GM15510 (cell line): ENCODE measurements around the gene MITD1.
A peak's percentile ranks its signal among the peaks of the same experiment; 100 is the strongest.

ENCODE experiments used
- POLR2A ChIP-seq: IDR thresholded peaks from 3 replicates; pipeline ENCODE4 v1.6.1; 2011; ENCODE audit warnings: borderline replicate concordance; ENCODE audit not compliant: insufficient read length; ENCODE audit errors: extremely low read depth

The MITD1 gene

DNA sequence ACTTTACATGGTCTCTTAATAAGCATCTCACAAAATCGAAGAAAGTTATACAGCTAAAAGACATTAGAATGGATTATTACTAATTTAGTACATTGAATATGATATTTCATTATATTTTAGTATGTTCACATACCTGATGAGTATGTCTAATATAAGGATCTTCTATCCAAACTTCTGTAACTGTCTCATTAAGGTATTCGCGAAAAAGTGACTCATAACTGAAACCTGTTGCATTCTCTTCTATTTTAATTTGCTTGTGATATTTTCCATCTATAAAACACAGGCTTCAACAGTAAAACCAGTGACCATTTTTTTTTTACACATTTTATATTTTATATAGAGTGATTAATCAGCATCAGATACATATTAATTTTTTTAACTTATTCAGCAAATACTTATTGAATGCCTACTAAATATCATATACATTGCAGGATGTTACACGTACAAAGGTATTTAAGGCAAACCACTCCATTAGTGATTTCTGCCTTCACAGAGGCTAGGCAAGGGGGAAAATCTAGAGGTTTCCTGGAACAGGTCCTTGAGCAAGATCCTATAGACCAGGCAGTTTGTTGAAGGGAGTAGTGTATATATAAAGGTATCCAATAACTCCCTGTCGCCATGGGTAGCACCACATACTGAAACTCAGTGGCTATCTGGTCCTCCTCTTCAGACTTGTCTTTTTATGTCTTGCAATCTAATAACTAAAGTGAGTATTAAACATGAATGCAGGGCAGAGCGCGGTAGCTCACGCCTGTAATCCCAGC lies 9.3 kb downstream of the MITD1 start:
- no peak for TF ChIP-seq POLR2A

DNA sequence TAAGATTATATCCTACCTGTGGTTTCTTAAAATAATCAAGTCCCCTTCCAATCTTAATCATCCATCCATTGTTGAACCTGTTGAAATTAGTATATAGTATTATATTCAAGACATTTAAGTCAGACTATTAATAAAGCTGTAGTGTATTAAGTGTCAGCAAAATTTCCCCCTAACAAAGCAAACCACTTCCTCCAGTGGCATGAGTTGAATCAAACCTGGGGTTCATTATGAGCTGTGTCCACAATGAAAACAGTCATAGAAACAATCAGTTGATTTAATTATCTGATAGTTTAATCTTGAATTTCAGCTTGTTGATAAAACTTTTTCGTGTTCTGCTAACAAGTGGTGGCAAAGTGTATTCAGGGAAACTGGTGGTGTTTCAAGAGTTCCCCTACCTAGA lies 11.3 kb downstream of the MITD1 start:
- TF ChIP-seq POLR2A = no peak

DNA sequence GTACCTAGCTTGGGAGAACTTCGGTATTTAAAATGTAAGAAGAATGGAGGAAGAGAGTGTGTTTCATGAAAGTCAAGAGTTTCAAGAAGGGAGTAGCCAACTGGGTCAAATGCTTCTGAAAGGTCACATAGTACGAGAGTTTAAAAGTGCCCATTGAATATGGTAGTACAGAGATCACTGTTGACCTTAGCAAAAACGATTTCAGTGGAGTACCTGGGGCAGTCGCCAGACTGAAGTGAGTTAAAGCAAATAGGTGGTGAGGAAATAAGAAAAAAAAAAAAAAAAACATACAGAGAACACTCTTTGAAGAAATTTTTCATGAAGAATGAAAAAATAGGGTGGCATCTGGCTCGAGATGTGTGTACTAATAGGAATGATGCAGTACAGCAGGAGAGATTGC lies 14.6 kb downstream of the MITD1 start:
- no peak for TF ChIP-seq POLR2A

DNA sequence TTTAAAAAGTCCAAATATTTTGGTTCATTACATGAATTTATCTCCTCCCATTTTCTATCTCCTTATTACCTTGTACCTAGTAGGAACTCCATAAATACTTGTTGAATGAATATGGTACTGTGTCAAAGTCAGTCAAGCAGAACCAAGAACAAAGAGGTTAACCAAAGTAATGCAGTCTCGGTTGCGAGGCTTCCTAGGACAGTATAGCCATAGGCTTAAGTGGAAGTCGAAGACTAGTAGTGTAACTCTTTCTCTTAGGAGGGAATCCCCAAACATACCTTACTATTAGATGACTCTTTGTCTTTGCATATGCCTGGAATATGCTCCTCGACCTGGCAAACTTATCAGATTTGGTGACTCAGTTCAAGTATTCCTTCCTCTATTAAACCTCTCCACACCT lies 21.3 kb downstream of the MITD1 start:
- TF ChIP-seq POLR2A = no peak

DNA sequence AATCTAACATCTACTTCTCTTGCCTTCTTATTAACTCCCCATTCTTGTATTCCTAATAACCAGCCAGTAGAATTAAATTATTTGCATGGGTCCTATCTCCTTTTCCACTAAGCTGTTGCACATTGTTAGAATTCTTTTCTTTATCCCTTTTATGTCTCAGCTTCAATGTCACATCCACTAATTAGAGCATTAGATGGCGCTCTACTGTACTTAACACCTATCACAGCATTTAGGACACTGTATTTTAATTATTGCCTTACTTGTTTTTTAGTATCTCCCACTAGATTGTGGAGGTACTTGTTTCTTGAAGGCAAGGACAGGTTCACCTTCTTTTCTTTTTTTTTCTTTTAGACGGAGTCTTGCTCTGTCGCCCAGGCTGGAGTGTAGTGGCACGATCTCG lies 22.3 kb downstream of the MITD1 start:
- no peak for TF ChIP-seq POLR2A

DNA sequence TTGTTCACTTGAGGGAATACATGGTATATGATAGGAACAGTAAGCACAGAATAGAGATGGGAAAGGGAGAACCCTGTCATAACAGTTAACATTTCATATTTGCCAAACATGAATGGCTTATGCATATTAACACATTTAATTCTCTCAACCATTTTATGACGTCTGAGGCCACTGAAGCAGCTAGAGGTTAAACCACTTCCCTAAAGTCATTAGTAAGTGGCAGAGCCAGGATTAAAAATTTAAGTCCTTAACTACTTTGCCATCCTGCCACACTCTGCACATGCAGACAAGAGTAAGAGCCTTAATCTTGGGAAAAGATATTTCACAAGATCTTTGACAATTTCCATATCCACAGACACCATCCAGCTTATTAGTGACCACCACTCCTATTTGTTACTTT lies 24.0 kb downstream of the MITD1 start:
- TF ChIP-seq POLR2A = no peak

DNA sequence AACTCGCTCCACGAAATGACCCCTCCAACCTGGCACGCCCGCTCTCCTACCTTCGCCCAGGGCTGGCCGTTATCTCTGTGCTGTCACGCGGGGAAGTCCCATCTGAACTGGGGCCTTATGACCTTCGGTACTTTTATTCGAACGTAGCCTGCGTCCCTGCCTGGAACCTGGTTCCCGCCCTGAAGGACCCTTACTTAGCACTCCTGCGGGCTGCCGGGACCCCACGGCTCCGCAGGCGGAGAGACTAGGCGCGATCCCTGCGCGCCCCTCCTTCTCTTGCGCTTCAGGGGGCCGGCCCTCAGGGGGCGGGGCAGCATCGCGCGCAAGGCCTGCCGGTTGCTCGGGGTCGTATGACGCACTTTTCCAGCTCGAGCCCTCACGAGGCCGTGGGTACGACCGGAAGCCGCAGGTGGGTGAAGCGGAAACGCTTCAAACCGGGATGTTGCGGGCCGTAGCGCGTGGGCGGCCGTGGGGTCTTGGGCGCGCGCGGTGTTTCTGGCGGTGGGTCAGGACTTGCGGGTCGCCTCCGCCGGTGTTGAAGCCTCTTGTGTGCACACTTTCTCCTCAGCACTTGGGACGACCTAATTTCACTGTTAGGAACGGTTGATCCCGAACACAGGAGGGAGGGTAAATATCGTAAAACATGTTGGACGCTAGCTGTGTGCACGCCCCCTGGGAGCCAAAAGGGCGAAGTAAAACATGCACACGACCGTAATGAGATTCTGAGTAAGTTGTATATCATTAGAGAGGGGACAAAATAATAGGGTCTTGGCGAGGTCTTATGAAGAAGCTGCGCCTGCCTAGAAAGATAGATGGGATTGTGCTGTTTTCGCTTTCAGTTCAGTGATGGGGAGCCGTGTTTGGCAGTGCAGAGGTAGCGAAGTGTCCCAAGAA lies 26.0 kb downstream of the MITD1 start, which contains the start of the genes LIPT1 and TSGA10:
Gene LIPT1 (plus strand): TSS at position 325 of the 894 bp plus-strand sequence. CDS start 6,991 bp downstream, outside the sequence.
Gene TSGA10 (minus strand): TSS at position 300 of the 894 bp plus-strand sequence. CDS start 45,503 bp downstream, outside the sequence.
- TF ChIP-seq POLR2A = peak; percentile 93

DNA sequence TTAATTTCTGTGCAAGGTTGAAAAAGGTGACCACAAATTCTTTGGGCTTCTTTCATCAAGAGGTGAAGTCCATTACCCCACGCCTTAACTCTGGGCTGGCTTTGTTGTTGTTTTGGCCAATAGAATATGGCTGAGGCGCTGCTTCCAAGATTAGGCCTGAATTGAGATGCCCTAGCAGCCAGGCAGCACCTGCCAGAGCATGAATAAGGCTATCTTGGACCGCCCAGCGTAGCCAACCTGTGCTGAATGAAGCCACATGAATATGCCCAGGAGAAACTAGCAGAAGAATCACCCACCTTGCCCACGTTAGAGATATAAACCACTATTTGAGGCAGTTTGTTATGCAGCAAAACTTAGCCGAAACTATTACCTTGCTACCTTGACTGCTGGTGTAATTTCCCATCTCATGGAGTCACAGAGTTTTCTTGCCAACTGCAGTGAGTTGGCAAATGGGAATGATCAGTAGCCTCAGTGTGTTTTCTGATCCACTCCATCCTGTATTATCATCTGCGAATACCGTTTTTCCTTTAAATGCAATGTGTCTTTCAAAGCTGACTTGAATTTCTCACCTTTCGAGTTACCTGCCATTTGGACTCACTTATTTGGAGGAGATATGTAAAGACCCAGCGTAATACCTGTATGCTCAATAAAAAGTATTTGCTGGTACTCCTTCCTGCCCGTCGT lies 26.8 kb downstream of the MITD1 start:
- no peak for TF ChIP-seq POLR2A

DNA sequence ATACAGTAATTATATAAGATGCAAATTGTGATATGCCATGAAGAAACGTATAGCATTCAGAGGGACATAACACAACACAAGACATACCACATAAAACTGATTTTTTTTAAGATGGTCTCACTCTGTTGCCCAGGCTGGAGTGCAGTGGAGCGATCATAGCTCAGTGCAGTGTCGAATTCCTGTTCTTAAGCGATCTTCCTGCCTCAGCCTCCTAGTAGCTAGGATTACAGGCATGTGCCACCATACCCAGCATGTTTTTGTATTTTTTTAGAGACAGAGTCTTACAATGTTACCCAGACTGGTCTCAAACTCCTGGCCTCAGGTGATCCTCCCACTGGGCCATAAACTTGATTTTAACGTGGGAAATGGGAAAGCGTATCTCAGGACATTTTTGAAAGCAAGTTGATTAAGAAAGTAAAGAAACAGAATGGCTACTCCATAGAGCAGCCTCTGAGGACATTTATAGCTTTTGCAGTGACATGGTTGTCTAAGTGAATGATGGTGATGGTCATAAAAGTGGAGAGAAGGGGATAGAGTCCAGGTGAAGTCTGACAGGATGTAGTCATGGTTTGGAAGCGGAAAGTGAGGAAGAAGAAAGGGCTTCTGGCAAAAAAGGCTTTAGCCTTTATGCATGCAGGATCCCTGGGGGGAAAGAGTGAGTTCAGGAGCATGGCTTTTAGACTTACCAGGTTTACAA lies 28.5 kb downstream of the MITD1 start:
- no peak for TF ChIP-seq POLR2A

DNA sequence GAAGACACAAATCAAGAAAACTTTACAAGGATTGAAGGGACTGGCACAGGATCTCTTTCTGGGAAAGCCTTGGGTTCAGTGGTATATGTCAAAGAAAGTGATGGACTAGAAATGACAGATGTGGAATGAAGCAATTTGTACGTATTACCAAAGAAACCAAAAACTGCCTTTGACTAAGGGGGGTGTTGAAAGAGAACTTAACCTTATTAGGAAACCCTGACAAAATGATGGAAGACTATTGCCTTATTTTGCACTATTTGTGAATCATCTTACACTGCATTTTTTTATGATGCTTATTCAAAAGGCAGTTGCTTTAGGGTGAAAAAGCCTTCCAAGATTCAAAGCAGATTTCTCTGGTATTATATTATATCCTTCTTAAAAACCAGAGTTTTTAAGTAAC lies 30.2 kb downstream of the MITD1 start:
- TF ChIP-seq POLR2A = no peak

DNA sequence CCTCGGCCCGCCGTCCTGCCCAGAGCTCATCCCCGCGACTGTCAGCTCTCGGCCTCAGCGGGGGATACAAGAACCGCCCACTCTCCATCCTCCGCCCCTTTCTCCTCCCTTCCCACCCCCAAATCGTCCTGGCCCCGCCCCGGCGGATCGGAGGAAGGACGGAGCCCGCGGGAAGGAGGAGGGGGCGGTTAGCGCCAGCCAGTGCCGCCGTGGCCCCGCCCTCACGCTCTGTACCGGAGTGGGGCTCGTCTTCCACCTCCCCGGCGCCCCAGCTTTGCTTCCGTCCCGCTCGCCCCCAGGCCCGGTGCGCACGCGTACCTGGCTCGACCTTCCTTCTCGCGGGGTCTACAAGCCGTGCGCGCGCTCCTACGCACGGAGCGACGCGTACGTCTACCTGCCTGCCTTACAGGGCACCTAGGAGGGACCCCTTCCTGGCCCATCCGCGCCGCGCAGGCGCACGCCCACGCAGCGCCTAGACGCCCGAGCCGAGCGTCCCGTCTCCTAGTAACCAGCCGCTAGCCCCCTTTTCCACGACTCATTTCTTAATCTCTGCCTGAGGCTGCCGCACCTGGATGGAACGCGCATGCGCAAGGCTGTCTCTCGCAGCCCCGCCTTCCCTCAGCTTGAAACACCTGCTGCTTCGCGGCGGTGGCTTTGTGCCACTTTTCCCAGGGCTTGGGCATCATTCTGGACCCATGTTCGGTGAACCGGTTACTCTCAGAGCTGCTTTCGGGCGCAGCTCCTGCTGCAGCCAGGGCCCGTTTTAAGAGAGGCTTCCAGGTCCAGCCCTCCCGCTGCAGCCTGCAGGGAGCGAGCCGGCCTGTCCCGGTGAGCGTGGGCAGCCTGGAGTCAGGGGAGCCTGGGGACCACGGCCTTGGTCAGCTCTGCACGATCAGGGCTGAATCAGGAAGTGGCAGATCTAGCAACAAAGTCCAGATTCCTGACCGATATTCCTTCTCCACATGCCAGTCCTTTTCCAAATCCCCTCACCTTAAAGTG lies 39.4 kb downstream of the MITD1 start, which contains the start of gene C2orf15:
Gene C2orf15 (plus strand): TSS at position 598 of the 999 bp plus-strand sequence. CDS start 8,852 bp downstream, outside the sequence.
- TF ChIP-seq POLR2A = peak; percentile 92

DNA sequence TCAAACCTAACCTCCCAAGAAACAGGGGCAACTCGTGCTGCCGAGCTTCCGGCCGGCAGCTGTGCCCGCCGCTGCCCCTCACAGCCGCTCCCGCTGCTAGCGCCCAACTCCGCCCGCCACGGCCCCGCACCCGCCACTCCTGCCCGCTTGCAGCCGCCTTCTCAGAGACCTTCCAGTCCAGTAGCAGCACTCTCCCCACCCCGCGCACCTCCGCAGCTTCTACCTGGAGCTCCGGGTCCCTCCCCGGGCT lies 40.1 kb downstream of the MITD1 start:
- TF ChIP-seq POLR2A = no peak
